GM21528 (cell line): ENCODE data around the gene NEMP2.
"Not testable (repeated sequence)": the region's sequence is repeated elsewhere in the genome, so short reads cannot be mapped to it uniquely, and the experiment has no call there.

Experiments
- ATAC-seq: cut with Tn5 transposase; IDR thresholded peaks from one replicate; pipeline ENCODE4 v1.9.1; 2021; ENCODE audit warnings: mild to moderate bottlenecking, moderate library complexity; ENCODE audit not compliant: unreplicated experiment, low FRiP score

Gene NEMP2

GRCh38 chr2:190497428-190497827, 37.1 kb downstream of the NEMP2 start:
- ATAC-seq = no peak

GRCh38 chr2:190494600-190495227, 39.8 kb downstream of the NEMP2 start:
- ATAC-seq = not testable (repeated sequence)

DNA sequence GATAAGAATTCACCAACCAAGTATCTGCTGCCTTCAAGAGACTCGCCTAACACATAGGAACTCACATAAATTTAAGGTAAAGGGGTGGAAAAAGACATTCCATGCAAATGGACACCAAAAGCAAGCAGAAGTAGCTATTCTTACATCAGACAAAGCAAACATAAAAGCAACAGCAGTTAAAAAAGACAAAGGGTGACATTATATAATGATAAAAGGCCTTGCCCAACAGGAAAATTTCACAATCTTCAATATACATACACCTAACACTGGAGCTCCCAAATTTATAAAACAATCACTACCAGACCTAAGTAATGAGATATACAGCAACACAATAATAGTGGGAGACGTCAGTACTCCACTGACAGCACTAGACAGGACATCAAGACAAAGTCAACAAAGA, 41.4 kb downstream of the NEMP2 start:
- no peak for ATAC-seq

DNA sequence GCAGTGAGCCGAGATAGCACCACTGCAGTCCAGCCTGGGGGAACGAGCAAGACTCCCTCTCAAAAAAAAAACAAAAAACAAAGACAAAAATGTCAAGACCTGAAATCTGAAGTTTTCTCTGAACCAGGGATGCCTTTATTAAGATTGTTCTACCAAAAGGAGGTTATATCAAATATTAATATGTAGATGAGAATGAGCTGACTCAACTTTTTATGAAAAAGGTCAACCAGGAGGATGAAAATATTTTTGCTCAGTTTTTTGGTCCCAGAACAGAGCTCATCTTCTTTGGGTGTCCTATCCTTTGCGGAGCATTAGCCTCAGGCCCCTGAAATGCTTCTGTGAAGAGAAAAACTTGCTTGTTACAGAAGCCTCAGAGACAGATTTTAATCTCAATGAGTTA, 44.0 kb downstream of the NEMP2 start:
- no peak for ATAC-seq

DNA sequence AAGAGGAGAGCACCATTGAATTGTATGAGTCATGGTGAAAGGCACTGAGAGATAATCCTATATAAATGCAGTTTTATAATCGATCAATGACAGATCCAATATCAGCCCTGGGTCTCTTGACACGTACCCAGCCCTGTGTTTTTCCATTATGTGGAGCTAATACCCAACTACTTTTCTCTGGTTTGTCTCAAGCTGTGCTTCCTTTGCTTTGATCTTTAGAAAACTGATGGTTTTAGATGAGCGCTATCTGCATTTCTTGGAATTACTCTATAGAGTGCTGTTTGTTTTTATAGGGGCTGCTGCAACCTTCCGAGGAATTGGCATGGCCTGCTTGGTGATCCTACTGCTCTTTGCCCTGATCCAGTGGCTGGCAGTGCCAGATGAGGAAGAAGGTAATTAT, 45.0 kb downstream of the NEMP2 start:
- ATAC-seq = no peak

DNA sequence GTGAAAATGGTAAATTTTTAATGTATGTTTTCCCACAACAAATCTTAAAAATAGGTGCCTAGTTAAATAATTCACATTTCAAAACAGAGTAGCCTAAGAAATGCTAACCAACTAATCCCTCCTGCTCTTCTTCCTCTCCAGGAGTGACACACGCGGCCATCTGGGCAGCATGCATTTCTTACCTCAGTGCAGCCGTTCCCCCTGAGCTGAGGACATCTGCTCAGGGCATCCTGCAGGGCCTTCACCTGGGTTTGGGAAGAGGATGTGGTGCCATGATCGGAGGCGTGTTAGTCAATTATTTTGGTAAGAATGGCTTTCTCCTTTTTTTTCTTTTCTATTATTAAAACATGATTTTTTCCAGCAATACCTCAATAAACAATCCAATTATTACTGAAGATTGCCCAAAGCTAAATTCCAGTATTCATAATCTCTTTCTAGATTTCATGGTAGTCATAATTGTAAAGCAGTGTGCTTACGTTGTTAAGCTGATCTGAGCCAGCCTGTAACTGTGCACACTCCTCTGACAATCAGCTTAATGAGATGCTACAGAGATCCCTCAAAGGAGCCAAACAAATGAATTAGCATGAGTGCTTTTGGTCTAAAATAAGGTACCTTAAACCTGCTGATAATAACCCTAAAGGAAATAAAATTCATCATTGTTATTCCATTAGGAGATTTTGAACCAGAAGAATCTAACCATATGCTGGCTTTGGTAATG, 45.8 kb downstream of the NEMP2 start:
- ATAC-seq = no peak

DNA sequence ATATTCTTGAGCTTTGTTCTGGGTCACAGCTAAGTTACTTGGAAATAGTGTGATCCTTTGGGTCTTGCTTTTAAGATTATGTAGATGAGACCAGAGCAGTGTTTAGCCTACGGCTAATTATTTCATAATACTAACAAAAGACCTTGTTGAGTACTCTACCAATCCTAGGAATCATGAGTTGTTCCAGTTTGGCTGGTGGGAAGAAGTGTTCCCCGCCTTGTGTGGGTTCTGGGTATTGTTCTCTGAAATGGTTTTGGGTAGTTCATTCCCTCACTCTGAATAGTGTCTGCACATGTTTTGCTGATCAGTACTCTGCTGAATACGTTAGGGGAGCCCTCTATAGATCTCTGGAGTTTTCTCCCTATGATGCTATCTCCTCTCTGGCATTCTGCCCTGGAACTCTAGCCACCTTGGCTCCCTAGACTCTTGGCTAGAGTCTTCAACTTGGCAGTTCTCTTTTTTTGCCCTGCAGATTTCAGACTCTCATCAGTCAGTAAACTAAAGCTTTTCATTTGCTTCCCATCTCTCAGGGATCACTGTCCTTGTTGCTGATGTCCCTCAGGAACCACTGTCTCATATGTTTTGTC, 48.4 kb downstream of the NEMP2 start:
- no peak for ATAC-seq

DNA sequence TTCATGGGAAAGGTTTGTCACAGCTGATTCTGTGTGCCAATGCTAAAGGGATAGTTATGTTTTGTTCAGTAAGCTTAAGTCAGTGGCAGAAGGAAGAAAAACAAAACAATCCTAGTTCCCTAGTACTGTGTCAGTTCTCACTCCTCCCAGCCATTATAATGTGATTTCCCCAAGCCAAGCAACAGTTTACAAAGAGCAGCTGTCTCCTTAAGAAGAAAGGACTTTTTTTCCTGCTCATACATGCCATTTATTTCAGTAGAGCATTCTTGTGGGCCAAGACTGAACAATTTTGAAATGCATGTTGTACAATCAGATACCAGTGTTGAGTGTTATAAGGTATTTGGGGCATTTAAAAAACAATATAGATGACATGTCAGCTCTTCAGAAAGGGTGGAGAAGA, 52.1 kb downstream of the NEMP2 start:
- ATAC-seq = no peak

DNA sequence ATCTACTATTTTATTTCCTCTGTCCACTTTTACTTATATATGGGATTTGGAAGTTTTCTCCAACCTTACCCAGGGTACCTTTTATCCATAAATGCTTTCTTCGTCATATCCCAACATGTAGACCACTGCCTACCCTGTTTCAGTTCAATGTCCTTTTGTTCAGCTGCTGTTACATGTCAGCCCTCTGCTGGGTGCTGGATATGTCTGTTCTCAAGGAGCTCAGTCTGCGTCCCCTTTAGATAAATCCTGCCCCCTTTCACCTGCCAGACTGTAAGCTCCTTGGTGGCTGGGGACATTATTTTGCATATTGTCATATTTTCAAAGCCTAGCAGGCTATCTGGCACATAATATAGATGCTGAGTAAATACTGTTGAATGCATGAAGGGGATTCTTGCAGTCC, 53.2 kb downstream of the NEMP2 start:
- ATAC-seq = no peak

- ATAC-seq = no peak
Observed at GRCh38 chr2:190478572-190479195, 55.8 kb downstream of the NEMP2 start.

GRCh38 chr2:190477661-190478454, 56.7 kb downstream of the NEMP2 start:
- no peak for ATAC-seq

GRCh38 chr2:190470256-190470826, 64.2 kb downstream of the NEMP2 start:
- ATAC-seq = no peak

DNA sequence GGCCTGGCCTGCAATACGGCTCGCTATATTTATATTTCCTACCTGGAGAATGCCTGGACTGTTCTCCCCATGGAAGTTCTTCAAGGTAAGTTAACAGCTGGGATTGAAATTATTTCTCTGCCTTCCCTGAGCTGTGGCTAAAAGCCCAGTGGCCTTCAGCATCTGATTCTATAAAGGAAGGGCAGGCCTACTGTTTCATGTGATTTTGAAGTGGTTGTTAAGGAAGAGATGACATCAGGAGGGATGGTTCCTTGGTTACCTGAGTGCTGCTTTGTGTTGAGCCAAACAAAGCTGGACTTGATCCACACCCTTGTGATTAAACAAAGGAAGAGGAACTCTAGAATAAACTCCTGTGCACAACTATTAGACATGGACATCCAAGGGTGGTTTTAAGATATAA, 64.8 kb downstream of the NEMP2 start:
- no peak for ATAC-seq

DNA sequence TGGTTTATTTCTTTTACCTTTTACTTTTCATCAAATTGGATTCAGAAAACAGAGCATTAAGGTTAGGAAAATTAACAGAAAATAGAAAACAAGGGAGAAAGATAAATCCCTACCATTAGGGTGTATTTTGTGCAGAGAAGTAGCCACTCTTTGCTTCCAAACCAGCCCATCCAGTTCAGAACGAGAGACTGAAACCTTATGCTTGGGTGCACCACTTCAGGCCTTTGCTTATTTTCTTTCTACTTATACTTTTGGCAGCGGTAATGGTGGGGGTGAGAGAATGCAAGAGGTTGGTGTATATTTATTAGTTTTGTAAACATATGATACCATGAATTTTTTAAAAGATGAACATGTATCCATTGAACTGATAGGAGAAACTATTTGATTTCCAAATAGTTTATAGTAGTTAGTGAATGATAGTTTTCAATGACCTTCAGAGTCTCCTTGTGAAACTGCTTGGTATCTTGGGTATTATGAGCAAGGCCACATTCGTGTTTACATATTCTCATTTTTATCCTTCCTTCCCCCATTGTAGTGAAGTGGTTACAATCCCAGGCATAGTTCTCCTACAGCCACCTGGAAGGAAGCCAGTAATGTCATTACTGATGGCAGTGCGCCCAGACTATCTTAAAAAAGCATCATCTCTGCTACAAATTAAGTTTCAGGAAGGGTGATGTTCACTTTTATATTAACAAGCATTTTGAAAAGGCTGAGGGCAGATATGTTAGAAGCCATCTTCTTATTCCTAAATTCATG, 65.5 kb downstream of the NEMP2 start:
- ATAC-seq = peak; percentile 62

DNA sequence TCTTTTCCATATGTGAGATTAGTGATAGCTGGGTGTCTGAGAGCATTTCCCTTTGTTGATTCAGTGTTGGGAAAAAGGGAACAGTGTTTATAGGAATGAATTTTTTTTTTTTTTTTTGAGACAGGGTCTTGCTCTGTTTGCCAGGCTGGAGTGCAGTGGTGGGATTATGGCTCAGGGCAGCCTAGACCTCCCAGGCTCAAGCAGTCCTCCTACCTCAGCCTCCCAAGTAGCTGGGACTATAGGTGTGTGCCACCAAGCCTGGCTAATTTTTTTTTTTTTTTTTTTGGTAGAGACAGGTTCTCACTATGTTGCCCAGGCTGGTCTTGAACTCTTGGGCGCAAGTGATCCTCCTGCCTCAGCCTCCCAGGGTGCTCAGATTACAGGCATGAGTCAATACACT, 66.2 kb downstream of the NEMP2 start:
- ATAC-seq = not testable (repeated sequence)

DNA sequence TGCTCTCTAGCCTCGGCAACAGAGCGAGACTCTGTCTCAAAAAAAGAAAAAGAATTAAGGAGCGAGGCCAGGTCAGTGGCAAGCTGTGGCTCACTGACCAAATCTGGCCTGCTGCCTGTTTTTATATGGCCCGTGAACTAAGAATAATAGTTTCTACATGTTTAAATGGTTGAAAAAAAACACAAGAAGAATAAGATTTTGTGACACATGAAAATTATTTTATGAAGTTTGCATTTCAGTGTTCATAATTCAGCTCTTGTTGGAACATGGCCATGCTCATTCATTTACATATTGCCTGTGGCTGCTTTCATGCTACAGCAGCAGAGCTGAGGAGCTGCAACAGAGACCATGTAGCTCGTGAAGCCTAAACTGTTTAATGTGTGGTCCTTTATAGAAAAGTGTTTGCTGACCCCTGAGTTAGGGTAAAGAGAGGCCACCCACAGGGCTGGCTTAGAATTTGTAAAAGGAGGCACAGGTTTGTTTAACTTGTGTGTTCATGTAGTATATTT, 66.9 kb downstream of the NEMP2 start:
- ATAC-seq = no peak

- ATAC-seq = no peak
Observed at GRCh38 chr2:190466819-190467446, 67.6 kb downstream of the NEMP2 start.

DNA sequence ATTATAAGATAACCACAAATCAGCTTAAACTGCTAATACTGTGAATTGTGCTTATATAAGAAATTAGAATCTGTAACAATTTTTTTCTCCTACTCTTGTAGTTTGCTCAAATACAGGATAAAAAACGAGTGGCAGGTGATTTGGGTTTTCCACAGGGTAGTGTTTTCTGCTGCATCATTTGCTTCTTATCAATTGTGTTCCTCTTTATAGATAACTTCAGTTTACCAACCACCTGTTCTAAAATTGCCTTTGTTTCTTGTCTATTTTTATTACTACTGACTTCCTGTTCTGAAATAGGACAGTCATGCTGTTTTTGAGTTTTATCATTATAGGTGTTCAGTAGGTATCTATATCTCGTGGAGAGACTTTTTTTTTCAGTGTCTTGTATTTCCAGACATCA, 69.5 kb downstream of the NEMP2 start:
- peak; percentile 50 for ATAC-seq

- no peak for ATAC-seq
Observed at GRCh38 chr2:190462611-190463010, 71.9 kb downstream of the NEMP2 start.
